IPS-20b (cell line): ENCODE results near the gene TMEM59L.

ENCODE experiments used
- H3K27ac ChIP-seq: one replicate; pipeline ENCODE4 v1.5.1; 2013; ENCODE audit warnings: low read length
- H3K27me3 ChIP-seq: 2 replicates; pipeline ENCODE4 v1.6.1; 2013; ENCODE audit warnings: mild to moderate bottlenecking, low read length, inconsistent platforms; ENCODE audit not compliant: insufficient read depth
- H3K36me3 ChIP-seq: 2 replicates; pipeline ENCODE4 v1.6.1; 2013; ENCODE audit warnings: low read depth, mild to moderate bottlenecking, inconsistent platforms, low read length, moderate library complexity; ENCODE audit not compliant: insufficient read depth
- H3K4me1 ChIP-seq: 2 replicates; pipeline ENCODE4 v1.6.1; 2013; ENCODE audit warnings: mild to moderate bottlenecking, control low read depth, inconsistent platforms, low read length, moderate library complexity; ENCODE audit not compliant: insufficient read depth
- H3K4me3 ChIP-seq: 2 replicates; pipeline ENCODE4 v1.5.1; 2013; ENCODE audit warnings: mild to moderate bottlenecking, low read length, inconsistent platforms
- H3K9ac ChIP-seq: 2 replicates; pipeline ENCODE4 v1.6.1; 2013; ENCODE audit warnings: low read depth, mild to moderate bottlenecking, inconsistent platforms, low read length, moderate library complexity
- H3K9me3 ChIP-seq: 2 replicates; pipeline ENCODE4 v1.6.1; 2013; ENCODE audit warnings: mild to moderate bottlenecking, low read depth, low read length, inconsistent platforms; ENCODE audit not compliant: insufficient read depth

Gene TMEM59L

GRCh38 chr19:18648973-18649315 lies 36.3 kb downstream of the TMEM59L start:
- Histone ChIP-seq H3K36me3 (no peaks in the 10 kb centered on the region), H3K27me3 (no peaks in the 10 kb centered on the region), H3K9me3 (no peaks in the 10 kb centered on the region), H3K4me1 (no peaks in the 10 kb centered on the region; the same call in 1 of the 2 replicates), H3K27ac (no peak overlapping the region), H3K9ac (no peak overlapping the region), H3K4me3 (no peak overlapping the region)

GRCh38 chr19:18649371-18650020 lies 36.8 kb downstream of the TMEM59L start:
- Histone ChIP-seq H3K4me3 (no peak overlapping the region), H3K4me1 (no peaks in the 10 kb centered on the region; the same call in 1 of the 2 replicates), H3K27me3 (no peaks in the 10 kb centered on the region), H3K36me3 (no peaks in the 10 kb centered on the region), H3K9me3 (no peaks in the 10 kb centered on the region), H3K27ac (no peak overlapping the region), H3K9ac (no peak overlapping the region)

DNA sequence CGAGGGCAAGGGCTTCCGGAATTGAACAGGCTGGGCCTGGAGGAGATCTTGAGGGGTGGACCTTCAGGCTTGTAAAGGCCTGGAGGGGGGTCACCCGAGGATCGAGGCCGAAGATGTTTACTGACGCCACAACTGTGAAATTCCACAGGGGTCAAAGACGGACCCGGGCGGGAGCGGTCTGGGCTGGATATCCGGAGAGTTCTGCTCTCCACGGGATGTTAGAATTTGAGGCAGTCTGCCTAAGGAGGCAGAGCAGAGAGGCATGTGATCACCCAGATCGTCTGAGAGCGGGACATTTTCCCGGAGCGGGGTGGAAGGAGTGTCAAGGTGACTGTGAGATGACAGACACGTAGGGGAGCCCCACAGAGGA lies 37.3 kb downstream of the TMEM59L start:
- Histone ChIP-seq H3K27ac (no peak overlapping the region), H3K4me3 (no peak overlapping the region), H3K36me3 (no peaks in the 10 kb centered on the region), H3K27me3 (no peaks in the 10 kb centered on the region), H3K9me3 (no peaks in the 10 kb centered on the region), H3K9ac (no peak overlapping the region), H3K4me1 (no peaks in the 10 kb centered on the region; the same call in 1 of the 2 replicates)

- Histone ChIP-seq H3K27ac (no peak overlapping the region), H3K4me3 (no peak overlapping the region), H3K9ac (no peak overlapping the region)
Observed at GRCh38 chr19:18650468-18651041, 37.9 kb downstream of the TMEM59L start.

GRCh38 chr19:18651300-18651699 lies 38.6 kb downstream of the TMEM59L start:
- no peak overlapping the region for H3K4me3 ChIP-seq

More at GRCh38 chr19:18650468-18651041, 37.9 kb downstream of the TMEM59L start:
- Histone ChIP-seq H3K9me3 (no peaks in the 10 kb centered on the region), H3K36me3 (no peaks in the 10 kb centered on the region), H3K27me3 (no peaks in the 10 kb centered on the region), H3K4me1 (no peaks in the 10 kb centered on the region; the same call in 1 of the 2 replicates)

GRCh38 chr19:18651733-18652132 lies 39.1 kb downstream of the TMEM59L start:
- no peaks in the 10 kb centered on the region for H3K27me3 ChIP-seq
- no peaks in the 10 kb centered on the region; the same call in 1 of the 2 replicates for H3K4me1 ChIP-seq
- H3K9ac ChIP-seq: no peak overlapping the region
- no peak overlapping the region for H3K4me3 ChIP-seq
- no peaks in the 10 kb centered on the region for H3K36me3 ChIP-seq
- no peaks in the 10 kb centered on the region for H3K9me3 ChIP-seq
- no peak overlapping the region for H3K27ac ChIP-seq

More at GRCh38 chr19:18651300-18651699, 38.6 kb downstream of the TMEM59L start:
- Histone ChIP-seq H3K9ac (no peak overlapping the region), H3K4me1 (no peaks in the 10 kb centered on the region; the same call in 1 of the 2 replicates), H3K27me3 (no peaks in the 10 kb centered on the region), H3K36me3 (no peaks in the 10 kb centered on the region), H3K9me3 (no peaks in the 10 kb centered on the region), H3K27ac (no peak overlapping the region)

- Histone ChIP-seq H3K27ac (no peak overlapping the region), H3K4me3 (no peak overlapping the region), H3K27me3 (peaks cover 5% of the 10 kb centered on the region; the same call in 1 of the 2 replicates), H3K36me3 (no peaks in the 10 kb centered on the region), H3K9me3 (no peaks in the 10 kb centered on the region), H3K4me1 (no peaks in the 10 kb centered on the region; the same call in 1 of the 2 replicates), H3K9ac (no peak overlapping the region)
Observed at GRCh38 chr19:18653853-18654252, 41.2 kb downstream of the TMEM59L start.

DNA sequence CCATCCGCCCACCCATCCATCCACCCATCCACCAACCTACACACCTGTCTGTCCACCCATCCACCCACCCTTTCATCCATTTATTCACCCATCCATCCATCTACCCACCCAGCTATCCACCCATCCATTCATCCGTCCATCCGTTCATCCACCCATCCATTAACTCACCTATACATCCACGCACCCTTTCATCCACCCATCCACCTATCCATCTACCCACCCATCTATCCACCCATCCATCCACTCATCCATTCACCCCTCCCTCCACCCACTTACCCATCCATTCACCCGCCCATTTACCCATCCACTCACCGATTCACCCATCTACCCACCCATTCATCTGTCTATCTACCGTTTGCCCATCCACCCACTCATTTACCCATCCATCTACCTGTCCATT lies 41.8 kb downstream of the TMEM59L start:
- no peaks in the 10 kb centered on the region for H3K36me3 ChIP-seq
- H3K27ac ChIP-seq: no peak overlapping the region
- no peaks in the 10 kb centered on the region; the same call in 1 of the 2 replicates for H3K4me1 ChIP-seq
- H3K27me3 ChIP-seq: peaks cover 5% of the 10 kb centered on the region; the same call in 1 of the 2 replicates
- no peak overlapping the region for H3K4me3 ChIP-seq
- H3K9me3 ChIP-seq: no peaks in the 10 kb centered on the region
- H3K9ac ChIP-seq: no peak overlapping the region

- no peak overlapping the region for H3K4me3 ChIP-seq
- no peak overlapping the region for H3K9ac ChIP-seq
- H3K4me1 ChIP-seq: no peaks in the 10 kb centered on the region; the same call in 1 of the 2 replicates
- no peaks in the 10 kb centered on the region for H3K36me3 ChIP-seq
- no peak overlapping the region for H3K27ac ChIP-seq
- H3K27me3 ChIP-seq: peaks cover 5% of the 10 kb centered on the region; the same call in 1 of the 2 replicates
- H3K9me3 ChIP-seq: no peaks in the 10 kb centered on the region
Observed at GRCh38 chr19:18655173-18655844, 42.6 kb downstream of the TMEM59L start.

DNA sequence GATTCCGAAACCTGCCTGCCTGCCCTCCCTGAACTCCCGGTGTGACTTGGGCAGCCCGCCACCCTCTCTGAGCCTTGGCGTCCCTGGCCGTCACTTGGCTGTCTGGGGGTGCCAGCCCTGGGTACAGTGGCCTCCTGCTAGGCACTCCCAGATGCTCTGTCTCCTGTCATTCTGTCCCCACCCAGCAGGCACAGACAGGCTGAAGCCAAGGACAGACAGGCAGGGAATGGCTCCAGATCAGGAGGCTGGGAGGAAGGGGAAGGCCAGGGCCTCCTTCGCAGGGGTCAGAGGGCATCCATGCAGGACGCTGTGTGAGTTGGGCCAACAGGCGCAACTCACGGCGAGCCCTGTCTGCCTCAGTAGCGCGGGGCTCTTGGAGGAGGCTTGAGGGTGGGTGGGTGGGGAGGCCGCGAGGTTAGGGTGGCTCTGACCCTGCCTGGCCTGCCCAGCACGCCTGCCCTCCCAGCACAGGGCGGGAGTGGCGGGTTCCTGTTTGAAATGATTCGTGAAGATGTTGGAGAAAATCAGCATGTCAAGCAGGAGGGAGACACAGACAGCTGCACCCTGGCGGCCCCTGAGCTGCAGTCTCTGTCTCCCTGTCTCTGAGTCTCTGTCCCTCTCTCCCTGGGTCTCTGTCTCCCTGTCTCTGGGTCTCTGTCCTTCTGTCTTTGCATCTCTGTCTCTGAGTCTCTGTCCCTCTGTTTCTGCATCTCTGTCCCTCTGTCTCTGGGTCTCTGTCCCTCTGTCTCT lies 43.8 kb downstream of the TMEM59L start:
- H3K9ac ChIP-seq: no peak overlapping the region

DNA sequence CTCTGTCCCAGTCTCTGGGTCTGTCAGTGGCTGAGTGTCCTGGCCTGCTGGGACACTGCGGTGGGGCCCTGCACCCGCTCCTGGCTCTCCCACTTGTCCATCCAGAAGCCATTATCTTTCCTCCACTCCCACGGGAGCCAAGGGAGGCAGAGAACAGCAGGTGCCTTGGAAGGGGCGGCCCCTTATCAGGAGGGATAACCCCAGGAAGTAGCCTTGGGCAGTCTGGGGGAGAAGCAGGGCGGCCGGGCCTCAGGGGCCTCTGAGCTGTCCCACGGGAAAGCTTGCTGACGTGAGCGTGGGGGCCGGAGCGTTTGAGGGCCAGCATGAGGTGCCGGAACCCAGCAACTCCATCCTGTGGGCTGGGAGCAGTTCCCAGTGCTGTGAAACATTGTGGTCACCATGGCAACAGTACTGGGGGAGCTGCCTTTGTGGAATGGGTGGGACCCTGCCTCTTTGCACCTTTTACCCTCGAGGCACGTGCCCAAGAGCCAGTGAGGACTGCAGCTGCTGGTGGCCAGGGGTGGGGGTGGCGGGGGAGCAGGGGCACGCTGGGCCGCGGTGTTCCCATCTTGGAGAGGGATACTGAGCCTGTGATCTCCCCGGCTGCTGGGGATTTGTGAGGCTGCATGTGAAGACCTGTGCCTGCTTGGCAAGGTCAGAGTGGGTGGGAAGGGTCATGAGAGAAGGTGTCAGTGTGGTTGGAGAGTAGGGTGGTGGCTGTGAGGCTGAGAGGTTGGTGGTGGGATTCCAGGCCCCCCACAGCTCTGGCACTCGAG lies 45.1 kb downstream of the TMEM59L start:
- no peaks in the 10 kb centered on the region; the same call in 1 of the 2 replicates for H3K4me1 ChIP-seq
- no peak overlapping the region for H3K9ac ChIP-seq
- H3K27me3 ChIP-seq: peaks cover 5% of the 10 kb centered on the region; the same call in 1 of the 2 replicates
- no peak overlapping the region for H3K4me3 ChIP-seq
- H3K9me3 ChIP-seq: no peaks in the 10 kb centered on the region
- no peaks in the 10 kb centered on the region for H3K36me3 ChIP-seq
- H3K27ac ChIP-seq: no peak overlapping the region

More for the DNA sequence above, 43.8 kb downstream of the TMEM59L start:
- no peaks in the 10 kb centered on the region for H3K9me3 ChIP-seq
- no peaks in the 10 kb centered on the region for H3K36me3 ChIP-seq
- H3K27ac ChIP-seq: no peak overlapping the region
- H3K4me1 ChIP-seq: no peaks in the 10 kb centered on the region; the same call in 1 of the 2 replicates
- H3K27me3 ChIP-seq: peaks cover 5% of the 10 kb centered on the region; the same call in 1 of the 2 replicates
- H3K4me3 ChIP-seq: no peak overlapping the region
